H7 (cell line): ENCODE measurements around the gene SUPT3H. TPM values are rescaled to one million over a fixed set of nuclear protein-coding genes. Genes with fewer than 3 reads are reported as not detected.

Experiments used
- DNase-seq: peaks from one replicate; pipeline ENCODE4 v3.0.0; 2012
- H3K27me3 ChIP-seq: 2 replicates; pipeline ENCODE4 v1.6.0; 2011; ENCODE audit warnings: mild to moderate bottlenecking, low read length; ENCODE audit not compliant: control insufficient read depth, insufficient read depth
- H3K36me3 ChIP-seq: replicated peaks from 2 replicates; pipeline ENCODE4 v1.5.1; 2011; ENCODE audit warnings: low read length; ENCODE audit not compliant: control insufficient read depth, insufficient read depth
- H3K4me3 ChIP-seq: 2 replicates; pipeline ENCODE4 v1.5.1; 2011; ENCODE audit warnings: low read depth, mild to moderate bottlenecking, control low read depth, low read length, moderate library complexity; ENCODE audit not compliant: insufficient read depth
- total RNA-seq: library from RNA; depleted of rRNA; stranded (reverse); fragments of >200 nt; shearing (Covaris generic); gene quantifications from 2 replicates; pipeline ENCODE4 v1.2.3, GENCODE V29; 2014

The SUPT3H gene
- total RNA-seq, 1 experiment from 2014 or later, result 13.3 TPM

DNA sequence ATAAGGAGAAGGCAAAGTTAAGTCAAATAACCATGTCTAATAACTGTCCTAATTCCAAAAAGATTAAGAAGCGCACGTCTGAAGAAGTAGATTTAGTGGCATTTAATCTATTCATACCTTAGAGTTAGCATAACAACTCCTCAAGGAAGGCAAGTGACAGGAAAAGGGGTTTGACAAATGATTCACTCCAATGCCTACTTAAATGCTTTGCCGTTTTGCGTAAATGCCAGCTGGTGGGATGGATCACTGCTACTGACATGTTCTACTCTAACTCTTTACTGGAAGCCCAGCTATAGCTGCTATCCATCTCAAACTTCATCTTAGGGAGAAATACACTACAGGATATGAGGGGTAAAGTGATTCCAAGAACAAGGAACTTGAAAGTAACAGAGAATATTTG lies 396.9 kb downstream of the SUPT3H start:
- Histone ChIP-seq H3K27me3 (no peaks in the 10 kb centered on the region), H3K4me3 (no peak overlapping the region), H3K36me3 (no peaks in the 10 kb centered on the region)
- DNase-seq, result no peak

DNA sequence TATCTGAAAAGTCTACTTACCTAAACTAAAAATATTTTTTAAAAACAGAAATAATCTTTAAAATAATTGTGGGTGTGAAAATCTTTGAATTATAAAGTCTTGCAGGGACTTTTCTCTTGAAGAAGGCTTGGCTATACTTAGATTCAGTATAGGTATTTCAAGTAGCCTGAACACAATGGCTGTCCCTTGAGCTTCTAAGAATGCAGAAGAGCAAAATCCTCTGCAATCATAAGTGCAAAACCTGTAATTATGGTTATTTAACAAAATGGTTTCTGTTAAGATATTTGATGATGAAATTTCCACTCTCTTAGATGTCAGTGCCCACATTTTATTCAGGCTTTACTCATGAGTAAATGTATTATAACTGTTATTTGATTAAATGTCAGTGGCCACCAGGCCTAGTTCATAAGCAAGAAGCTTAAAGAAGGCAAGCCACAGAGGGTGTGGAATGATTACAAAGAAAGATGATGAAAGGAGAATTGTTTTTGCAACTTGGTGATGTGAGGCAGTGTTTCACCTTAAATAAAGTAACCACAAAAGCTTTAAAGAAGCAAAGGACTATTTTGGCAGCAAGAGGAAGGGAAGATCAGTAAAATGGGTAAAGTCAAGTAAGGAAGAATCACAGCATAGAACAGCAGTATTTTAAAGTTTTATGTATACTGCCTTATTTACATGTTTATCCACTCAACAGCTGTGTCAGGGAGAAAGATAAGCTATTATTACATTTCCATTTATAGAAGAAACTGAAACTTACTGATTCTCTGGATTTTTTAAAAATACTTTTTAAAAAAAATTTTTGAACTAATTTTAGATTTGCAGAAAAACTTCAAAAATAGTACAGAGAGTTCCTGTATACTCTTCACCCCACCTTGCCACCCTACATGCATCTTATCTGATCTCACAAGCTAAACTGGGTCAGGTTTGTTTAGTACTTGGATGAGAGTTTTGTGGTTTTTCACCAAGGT lies 400.8 kb downstream of the SUPT3H start:
- Histone ChIP-seq H3K36me3 (no peaks in the 10 kb centered on the region), H3K4me3 (no peak overlapping the region), H3K27me3 (no peaks in the 10 kb centered on the region)
- no peak for DNase-seq

DNA sequence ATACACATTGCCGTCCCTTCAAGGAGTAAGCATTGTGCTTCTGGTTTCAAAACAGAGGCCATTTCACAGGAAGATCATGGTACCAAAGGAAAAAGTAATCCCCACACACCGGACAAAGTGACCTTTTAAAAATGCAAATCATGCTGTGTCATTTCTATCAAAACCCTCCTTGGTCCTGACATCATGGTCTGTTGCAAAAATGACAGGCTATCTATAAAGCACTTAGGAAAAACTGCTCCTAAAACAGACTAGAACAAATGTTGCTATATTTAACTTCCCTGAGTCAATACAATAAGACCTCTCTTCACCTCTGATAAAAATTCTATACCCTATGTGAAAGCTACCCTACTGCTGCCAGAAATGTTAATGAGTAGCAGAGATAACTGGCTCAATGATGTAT lies 403.2 kb downstream of the SUPT3H start:
- no peaks in the 10 kb centered on the region for H3K36me3 ChIP-seq
- no peak for DNase-seq
- H3K27me3 ChIP-seq, result no peaks in the 10 kb centered on the region
- no peak overlapping the region for H3K4me3 ChIP-seq

DNA sequence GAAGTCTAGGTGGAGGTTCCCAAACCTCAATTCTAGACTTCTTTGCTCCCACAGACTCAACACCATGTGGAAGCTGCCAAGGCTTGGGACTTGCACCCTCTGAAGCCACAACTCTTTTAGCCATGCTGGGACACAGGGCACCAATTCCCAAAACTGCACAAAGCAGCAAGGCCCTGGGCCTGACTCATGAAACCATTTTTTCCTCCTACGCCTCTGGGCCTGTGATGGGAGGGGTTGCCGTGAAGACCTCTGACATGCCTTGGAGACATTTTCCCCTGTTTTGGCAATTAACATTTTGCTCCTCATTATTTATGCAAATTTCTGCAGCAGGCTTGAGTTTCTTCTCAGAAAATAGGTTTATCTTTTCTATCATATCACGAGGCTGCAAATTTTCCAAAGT lies 405.0 kb downstream of the SUPT3H start:
- Histone ChIP-seq H3K4me3 (no peak overlapping the region), H3K27me3 (no peaks in the 10 kb centered on the region), H3K36me3 (no peaks in the 10 kb centered on the region)
- DNase-seq, result no peak

DNA sequence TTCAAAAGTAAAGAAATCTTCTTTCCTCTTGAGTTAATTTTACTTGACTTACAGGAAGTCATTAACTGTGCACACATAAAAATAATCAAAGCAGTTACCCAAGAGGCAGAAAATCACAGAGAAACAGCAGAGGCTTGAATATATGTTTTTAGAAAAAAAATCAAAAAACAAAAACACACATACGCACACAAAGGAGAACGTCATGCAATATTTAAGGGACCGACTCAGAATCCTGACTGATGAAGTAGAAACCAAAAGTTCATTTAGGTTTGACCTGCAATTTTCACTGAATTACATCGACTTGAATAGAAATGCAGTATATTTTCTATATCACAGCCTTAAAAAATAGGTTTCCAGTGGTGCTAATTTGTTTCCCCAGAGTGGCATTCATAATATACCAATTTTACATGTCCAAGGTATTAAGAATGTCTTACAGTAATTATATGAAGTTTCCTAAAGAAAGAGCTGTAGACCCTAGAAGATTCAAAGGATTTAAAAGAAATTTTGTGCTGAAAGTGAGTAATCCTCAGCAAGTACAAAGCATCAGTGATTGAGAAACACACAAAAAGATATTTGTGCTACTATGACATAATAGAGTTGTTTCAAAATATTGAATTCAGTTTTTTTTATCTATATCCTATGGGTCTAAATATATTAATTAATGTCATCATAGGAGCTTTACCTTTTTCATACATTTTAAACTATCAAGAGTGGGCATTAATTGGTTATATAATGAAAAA lies 408.1 kb downstream of the SUPT3H start:
- H3K4me3 ChIP-seq, result no peak overlapping the region
- no peaks in the 10 kb centered on the region for H3K27me3 ChIP-seq
- no peak for DNase-seq
- no peaks in the 10 kb centered on the region for H3K36me3 ChIP-seq

DNA sequence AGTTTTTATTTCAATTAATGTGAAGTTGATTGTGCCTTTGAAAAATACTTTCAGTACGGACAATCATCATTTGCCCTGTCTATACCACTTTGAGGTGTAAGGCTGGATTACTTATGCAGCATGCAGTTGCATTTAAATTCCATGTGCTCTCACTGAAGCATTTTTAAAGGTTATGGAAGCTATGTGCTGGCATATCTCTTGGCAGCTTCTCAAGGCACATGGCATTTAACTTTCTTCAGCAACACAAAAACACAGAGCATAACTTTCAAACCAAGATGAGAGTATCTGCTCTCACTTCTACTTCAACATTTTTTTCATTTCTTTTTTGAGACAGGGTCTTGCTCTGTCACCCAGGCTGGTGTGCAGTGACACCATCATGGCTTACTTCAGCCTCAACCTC lies 410.3 kb downstream of the SUPT3H start:
- no peak overlapping the region for H3K4me3 ChIP-seq
- H3K27me3 ChIP-seq, result no peaks in the 10 kb centered on the region
- no peaks in the 10 kb centered on the region for H3K36me3 ChIP-seq
- no peak for DNase-seq

DNA sequence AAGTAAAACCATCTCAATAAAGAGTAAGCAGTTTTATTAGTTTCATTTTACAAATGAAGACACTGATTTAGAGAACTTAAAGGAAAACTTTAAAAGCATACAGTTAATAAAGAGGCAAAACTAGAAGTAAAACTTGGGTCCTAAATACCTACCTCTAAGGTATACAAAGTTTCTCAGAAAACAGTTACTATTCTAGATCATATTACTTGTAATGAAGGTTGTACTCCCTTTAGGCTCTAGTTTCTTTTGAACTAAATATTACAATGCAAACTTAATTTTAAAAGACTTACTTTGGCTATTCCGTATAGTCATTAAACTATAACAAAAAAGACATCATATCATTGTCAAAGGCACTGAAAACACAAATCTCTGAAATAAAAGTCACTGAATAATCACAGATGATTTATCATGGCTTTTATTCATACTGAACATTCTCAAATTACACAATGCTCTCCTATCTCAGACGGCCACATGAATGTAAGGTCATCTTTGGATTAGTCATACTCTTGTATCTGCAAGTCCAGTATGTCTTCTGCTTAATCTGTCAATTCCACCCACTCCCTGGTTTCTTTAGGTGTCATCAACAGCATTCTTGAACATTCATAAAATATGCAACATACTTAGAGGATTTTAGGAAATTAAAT lies 411.2 kb downstream of the SUPT3H start:
- DNase-seq, result no peak
- Histone ChIP-seq H3K4me3 (no peak overlapping the region), H3K27me3 (no peaks in the 10 kb centered on the region), H3K36me3 (no peaks in the 10 kb centered on the region)

DNA sequence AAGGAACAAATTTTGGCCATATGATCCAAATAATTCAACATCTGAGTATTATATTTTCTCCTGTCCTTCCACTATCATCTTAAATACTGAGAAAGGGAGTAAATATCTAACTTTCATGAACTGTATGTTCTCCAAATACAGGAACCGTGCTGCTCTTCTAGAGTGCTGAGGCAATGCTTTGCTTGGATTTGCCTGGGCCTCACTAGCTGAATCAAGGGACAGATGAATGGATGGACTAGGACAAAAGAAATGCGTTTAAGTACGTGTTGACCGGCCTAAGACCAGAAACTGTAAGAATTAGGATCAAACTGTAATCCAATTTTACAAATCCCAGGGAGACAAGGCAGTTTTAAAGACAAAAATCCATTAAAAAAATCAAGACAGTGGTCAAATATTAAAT lies 412.0 kb downstream of the SUPT3H start:
- Histone ChIP-seq H3K4me3 (no peak overlapping the region), H3K36me3 (no peaks in the 10 kb centered on the region), H3K27me3 (no peaks in the 10 kb centered on the region)
- no peak for DNase-seq

DNA sequence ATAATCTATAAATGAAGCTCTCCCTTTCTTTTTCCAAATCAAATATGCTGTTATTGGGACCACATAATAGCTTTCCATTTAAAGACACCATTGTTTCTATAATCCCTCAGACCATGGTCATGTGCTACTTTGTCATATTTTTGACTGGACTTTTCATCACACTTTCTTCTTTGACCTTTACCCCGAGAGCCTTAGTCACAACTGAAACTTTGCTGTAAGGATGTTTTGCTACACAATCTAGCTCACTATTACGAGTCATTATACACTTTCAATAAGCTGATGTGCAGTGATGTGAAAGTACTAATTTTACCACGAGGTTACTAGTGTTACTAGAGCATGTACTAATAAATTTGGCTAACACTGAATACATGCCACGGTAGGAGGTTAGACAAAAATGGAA lies 416.8 kb downstream of the SUPT3H start:
- no peak for DNase-seq
- Histone ChIP-seq H3K36me3 (no peaks in the 10 kb centered on the region), H3K4me3 (no peak overlapping the region), H3K27me3 (no peaks in the 10 kb centered on the region)

DNA sequence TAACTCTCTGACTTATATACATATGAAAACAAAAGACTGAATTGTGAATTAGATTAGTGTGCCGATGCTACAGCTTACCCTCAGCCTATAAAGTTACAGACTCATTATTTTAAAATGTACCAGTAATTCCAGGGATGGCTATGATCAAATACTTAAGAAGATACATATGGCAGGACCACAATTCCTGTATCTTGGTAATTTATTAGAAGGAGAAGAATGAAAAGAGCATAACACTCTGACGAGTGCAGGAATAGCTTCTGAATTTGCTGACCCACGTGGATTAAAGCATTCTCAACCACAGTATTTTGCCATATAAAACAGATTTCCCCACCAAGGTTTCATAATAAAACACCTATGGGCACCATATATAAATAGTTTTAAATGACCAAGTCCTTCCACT lies 418.1 kb downstream of the SUPT3H start:
- no peaks in the 10 kb centered on the region for H3K36me3 ChIP-seq
- no peaks in the 10 kb centered on the region for H3K27me3 ChIP-seq
- no peak for DNase-seq
- H3K4me3 ChIP-seq, result no peak overlapping the region

DNA sequence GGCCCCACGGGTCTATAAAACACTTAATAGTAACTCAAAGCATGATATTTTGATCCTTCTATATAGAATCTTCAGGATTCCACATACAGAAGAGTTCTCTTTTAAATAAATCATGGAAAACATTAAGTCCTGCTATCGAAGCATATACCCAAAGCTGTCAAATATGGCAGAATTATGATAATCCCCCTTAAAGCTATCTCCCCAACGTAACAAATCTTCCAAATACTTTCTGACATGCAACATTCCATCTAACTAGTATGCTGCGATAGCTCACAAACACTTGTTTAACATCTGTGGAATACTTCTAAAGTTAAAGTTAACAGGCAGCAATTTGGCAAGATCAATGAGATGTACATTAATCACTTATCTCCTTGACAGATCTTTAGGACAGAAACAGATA lies 420.6 kb downstream of the SUPT3H start:
- H3K27me3 ChIP-seq, result no peaks in the 10 kb centered on the region
- no peak overlapping the region for H3K4me3 ChIP-seq
- H3K36me3 ChIP-seq, result no peaks in the 10 kb centered on the region
- DNase-seq, result no peak

DNA sequence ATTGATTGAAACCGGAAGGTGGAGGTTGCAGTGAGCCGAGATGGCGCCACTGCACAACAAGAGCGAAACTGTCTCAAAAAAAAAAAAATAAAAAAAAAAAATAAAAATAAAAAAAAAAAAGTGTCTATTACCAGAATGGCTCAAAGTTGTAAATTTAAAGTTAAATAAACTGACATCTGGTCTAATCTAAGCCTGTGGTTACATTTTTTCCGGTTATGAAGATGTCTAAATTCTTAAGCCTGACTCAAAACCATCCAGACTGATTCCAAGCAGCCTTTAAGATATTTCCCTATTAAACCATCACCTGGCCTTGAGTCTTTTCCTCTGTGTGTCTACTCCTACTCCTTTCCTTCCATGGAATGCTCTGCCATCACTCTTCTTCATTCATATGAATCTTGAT lies 421.3 kb downstream of the SUPT3H start:
- H3K27me3 ChIP-seq, result no peaks in the 10 kb centered on the region
- no peak overlapping the region for H3K4me3 ChIP-seq
- DNase-seq, result no peak
- H3K36me3 ChIP-seq, result no peaks in the 10 kb centered on the region

DNA sequence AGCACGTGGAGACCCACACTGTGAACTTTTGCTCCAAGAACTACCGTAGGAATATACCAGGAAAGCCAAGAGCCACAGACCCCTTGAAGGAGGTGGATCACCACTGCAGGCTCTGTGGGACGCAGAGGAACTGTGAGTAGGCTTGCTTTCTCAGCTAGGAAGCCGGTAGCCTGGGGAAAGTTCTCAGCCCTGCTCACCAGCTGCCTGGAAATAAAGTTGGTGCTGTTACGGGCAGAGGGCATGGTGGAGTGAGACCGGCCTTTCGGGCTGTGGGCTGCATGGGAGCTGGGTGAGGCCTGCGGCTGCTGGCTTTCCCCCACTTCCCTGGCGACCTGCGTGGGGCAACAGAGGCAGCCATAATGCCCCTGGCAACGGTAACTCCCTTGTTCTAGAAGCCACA lies 422.6 kb downstream of the SUPT3H start:
- Histone ChIP-seq H3K4me3 (no peak overlapping the region), H3K36me3 (no peaks in the 10 kb centered on the region), H3K27me3 (no peaks in the 10 kb centered on the region)
- DNase-seq, result no peak

DNA sequence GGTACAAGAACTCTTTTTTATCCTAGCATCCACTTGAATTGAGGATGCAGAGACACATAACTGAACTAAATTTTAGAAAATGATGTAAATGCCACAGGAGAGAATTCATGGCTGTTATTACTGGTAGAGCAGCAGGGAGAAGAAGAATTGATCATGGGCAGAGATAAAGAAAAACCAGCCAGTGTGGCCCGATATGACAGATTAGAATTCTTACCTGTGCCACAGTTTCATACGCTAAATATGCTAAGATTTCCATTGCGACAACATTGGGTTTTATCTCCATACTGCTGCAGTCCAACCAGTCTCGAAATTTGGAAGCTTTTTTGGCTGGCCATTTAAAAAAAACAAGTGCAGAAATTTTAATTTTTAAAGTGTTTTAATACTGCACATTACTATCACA lies 423.5 kb downstream of the SUPT3H start:
- Histone ChIP-seq H3K36me3 (no peaks in the 10 kb centered on the region), H3K27me3 (no peaks in the 10 kb centered on the region), H3K4me3 (no peak overlapping the region)
- no peak for DNase-seq

DNA sequence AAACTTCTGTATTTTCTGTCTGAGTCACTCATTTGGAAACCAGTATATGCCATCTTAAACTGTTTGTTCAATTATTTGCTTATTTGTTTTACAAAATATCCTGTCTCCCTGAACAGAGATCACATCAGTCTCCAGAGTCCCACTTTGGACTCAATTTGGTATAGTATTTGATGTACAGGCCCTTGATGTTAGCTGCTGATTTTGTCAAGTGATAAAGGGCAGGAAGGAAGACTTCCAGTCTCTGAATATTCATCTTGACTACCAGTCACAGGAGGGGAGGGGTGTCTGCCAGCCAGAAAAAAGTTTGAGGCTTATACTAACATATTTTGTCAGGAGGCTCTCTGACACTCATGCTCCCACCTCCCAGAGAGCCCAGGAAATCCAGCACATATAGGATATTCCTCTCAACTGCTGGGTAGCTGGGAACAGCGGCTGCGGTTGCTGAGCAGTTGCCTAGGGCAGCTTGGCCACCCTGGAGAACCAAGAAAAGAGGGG lies 426.4 kb downstream of the SUPT3H start:
- no peak for DNase-seq
- H3K36me3 ChIP-seq, result no peaks in the 10 kb centered on the region
- no peaks in the 10 kb centered on the region for H3K27me3 ChIP-seq
- H3K4me3 ChIP-seq, result no peak overlapping the region
